B cell (primary cell): ENCODE data around the gene CALCA.

Experiments
- EZH2 ChIP-seq: IDR thresholded peaks from 2 replicates; pipeline ENCODE4 v1.6.1; 2012; ENCODE audit warnings: borderline replicate concordance, low read depth, mild to moderate bottlenecking, moderate library complexity, low read length; ENCODE audit not compliant: insufficient read depth, poor library complexity, severe bottlenecking
- TF ChIP-seq, protein P1 (sequence below): fragments of 200-600 bp; IDR thresholded peaks from one replicate; pipeline ENCODE4 v1.8.0; 2022; ENCODE audit warnings: antibody characterized with exemption, mild to moderate bottlenecking

DNA sequence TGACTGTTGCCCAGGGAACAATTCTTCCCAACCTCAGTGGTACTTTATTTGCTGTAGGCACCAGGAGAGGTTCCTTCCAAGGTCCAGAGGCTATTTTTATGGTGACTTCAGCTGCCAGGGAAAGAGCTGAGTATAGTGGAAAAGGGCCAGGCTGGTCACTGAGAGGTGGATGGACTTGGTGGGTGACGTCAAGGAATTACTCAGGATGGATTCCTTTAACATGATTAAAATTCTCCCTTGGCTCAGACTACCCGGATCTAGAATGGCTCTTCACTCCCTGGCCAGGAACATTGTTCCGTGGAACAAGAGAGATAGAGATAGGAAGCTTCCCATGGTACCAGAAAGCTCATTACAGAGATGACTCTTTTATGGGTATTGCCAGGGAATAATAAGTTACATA lies 8.7 kb upstream of the CALCA start:
- TF ChIP-seq EZH2: no peak
- TF ChIP-seq, protein P1, sequence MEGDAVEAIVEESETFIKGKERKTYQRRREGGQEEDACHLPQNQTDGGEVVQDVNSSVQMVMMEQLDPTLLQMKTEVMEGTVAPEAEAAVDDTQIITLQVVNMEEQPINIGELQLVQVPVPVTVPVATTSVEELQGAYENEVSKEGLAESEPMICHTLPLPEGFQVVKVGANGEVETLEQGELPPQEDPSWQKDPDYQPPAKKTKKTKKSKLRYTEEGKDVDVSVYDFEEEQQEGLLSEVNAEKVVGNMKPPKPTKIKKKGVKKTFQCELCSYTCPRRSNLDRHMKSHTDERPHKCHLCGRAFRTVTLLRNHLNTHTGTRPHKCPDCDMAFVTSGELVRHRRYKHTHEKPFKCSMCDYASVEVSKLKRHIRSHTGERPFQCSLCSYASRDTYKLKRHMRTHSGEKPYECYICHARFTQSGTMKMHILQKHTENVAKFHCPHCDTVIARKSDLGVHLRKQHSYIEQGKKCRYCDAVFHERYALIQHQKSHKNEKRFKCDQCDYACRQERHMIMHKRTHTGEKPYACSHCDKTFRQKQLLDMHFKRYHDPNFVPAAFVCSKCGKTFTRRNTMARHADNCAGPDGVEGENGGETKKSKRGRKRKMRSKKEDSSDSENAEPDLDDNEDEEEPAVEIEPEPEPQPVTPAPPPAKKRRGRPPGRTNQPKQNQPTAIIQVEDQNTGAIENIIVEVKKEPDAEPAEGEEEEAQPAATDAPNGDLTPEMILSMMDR: no peak
